ENCODE measurements around the gene TPPP2. TPM values are rescaled to one million over a fixed set of nuclear protein-coding genes. Genes with fewer than 3 reads are reported as not detected.

TPPP2 gene
- total and polyA plus RNA-seq, 12 donors = 0.22 to 1.1 (median 0.62) TPM; not detected in 6

GRCh38 chr14:21078726-21079125, 48.7 kb downstream of the TPPP2 start:
- intact Hi-C loops (cut with DNase I) = no loop called here
- H3K9me3 ChIP-seq (replicated peaks in 1 of 3) = no peaks in the 10 kb centered on the region
- 41 to 63% (median 50%) methylated on average over 9 to 10 of the region's 10 CpGs for WGBS, 4 donors
- H3K36me3 ChIP-seq (replicated peaks in 1 of 2) = peaks cover 0 to 97% of the 10 kb centered on the region in 2 donors
- H3K4me3 ChIP-seq = no peak overlapping the region
- TF ChIP-seq CTCF (IDR thresholded peaks at IDR 0.05) (no peak), POLR2A (IDR thresholded peaks at IDR 0.05) (no peak)
- H3K27ac ChIP-seq = peak overlapping the region in 2 of 5 donors; percentile 21 to 50
- no peaks in the 10 kb centered on the region for H3K27me3 ChIP-seq
- peaks cover 0 to 9% of the 10 kb centered on the region in 2 donors for H3K4me1 ChIP-seq (replicated peaks in 1 of 2)
- DNase-seq = peak in 2 of 7 donors; percentile 46 to 49

GRCh38 chr14:21081521-21082142, 51.6 kb downstream of the TPPP2 start:
- H3K27me3 ChIP-seq = no peaks in the 10 kb centered on the region
- peak overlapping the region in 3 of 5 donors; percentile 20 to 52 (median 31) for H3K27ac ChIP-seq
- no peak overlapping the region for H3K4me3 ChIP-seq
- H3K36me3 ChIP-seq (replicated peaks in 1 of 2) = peaks cover 0 to 95% of the 10 kb centered on the region in 2 donors
- no peaks in the 10 kb centered on the region for H3K9me3 ChIP-seq (replicated peaks in 1 of 3)
- intact Hi-C loops (cut with DNase I) = no loop called here
- DNase-seq = no peak
- WGBS, 4 donors = 85 to 95% (median 88%) methylated on average over 8 to 30 of the region's 30 CpGs
- TF ChIP-seq POLR2A (IDR thresholded peaks at IDR 0.05) = no peak
- TF ChIP-seq CTCF (IDR thresholded peaks at IDR 0.05) = no peak
- peaks cover 0 to 12% of the 10 kb centered on the region in 2 donors for H3K4me1 ChIP-seq (replicated peaks in 1 of 2)

Small RNAs within 50 kb of the gene (microRNA-seq; reads per million reads assigned to microRNA genes)
- gene MIR6717 = 0 to 0.57 (median 0.38) reads per million in 3 donors

Other genes starting within 250 kb of the TPPP2 start
- gene RNASE6, start 248.9 kb upstream of the TPPP2 start, total RNA-seq = 10 to 100 TPM in 8 of 9 donors, 1 to 10 TPM in 1; 4.5 to 61.0 (median 22.3) TPM
- gene RNASE6, start 248.9 kb upstream of the TPPP2 start, polyA plus RNA-seq = 10 to 100 TPM in 1 of 3 donors, 1 to 10 TPM in 2; 5.9 to 17.9 (median 7.2) TPM
- gene RNASE1, start 227.4 kb upstream of the TPPP2 start, total RNA-seq = 1,000 to 10,000 TPM in 2 of 9 donors, 100 to 1,000 TPM in 7; 103 to 2,068 (median 604) TPM
- gene RNASE1, start 227.4 kb upstream of the TPPP2 start, polyA plus RNA-seq = 100 to 1,000 TPM; 170 to 424 (median 388) TPM
- under 1 TPM in 2 of 9 donors, not detected in 7; 0.54 to 0.81 TPM for gene RNASE3, start 138.8 kb upstream of the TPPP2 start, total RNA-seq
- 1 to 10 TPM in 1 of 3 donors, under 1 TPM in 2; 0.31 to 1.2 (median 0.64) TPM for gene RNASE3, start 138.8 kb upstream of the TPPP2 start, polyA plus RNA-seq
- 10 to 100 TPM in 3 of 9 donors, 1 to 10 TPM in 4, under 1 TPM in 1, not detected in 1; 0.33 to 16.8 (median 5.5) TPM for gene RNASE2, start 74.7 kb upstream of the TPPP2 start, total RNA-seq
- gene RNASE2, start 74.7 kb upstream of the TPPP2 start, polyA plus RNA-seq = 10 to 100 TPM in 2 of 3 donors, 1 to 10 TPM in 1; 4.0 to 16.4 (median 12.9) TPM
- gene METTL17, start 40.2 kb upstream of the TPPP2 start, total RNA-seq = 100 to 1,000 TPM in 4 of 9 donors, 10 to 100 TPM in 5; 66.2 to 231 (median 93.6) TPM
- gene METTL17, start 40.2 kb upstream of the TPPP2 start, polyA plus RNA-seq = 100 to 1,000 TPM in 2 of 3 donors, 10 to 100 TPM in 1; 86.9 to 202 (median 176) TPM
- under 1 TPM in 1 of 9 donors, not detected in 8; 0.29 TPM for gene SLC39A2, start 30.9 kb upstream of the TPPP2 start, total RNA-seq
- gene SLC39A2, start 30.9 kb upstream of the TPPP2 start, polyA plus RNA-seq = under 1 TPM in 1 of 3 donors, not detected in 2; 0.24 TPM
- 1,000 to 10,000 TPM in 1 of 9 donors, 100 to 1,000 TPM in 8; 116 to 1,323 (median 677) TPM for gene NDRG2, start 5.2 kb upstream of the TPPP2 start, total RNA-seq
- gene NDRG2, start 5.2 kb upstream of the TPPP2 start, polyA plus RNA-seq = 100 to 1,000 TPM; 399 to 639 (median 619) TPM
- gene RNASE13, start 4.6 kb downstream of the TPPP2 start, total RNA-seq = under 1 TPM in 1 of 9 donors, not detected in 8; 0.27 TPM
- gene RNASE13, start 4.6 kb downstream of the TPPP2 start, polyA plus RNA-seq = under 1 TPM in 1 of 3 donors, not detected in 2; 0.03 TPM
- under 1 TPM in 1 of 9 donors, not detected in 8; 0.34 TPM for gene RNASE7, start 12.1 kb downstream of the TPPP2 start, total RNA-seq
- under 1 TPM in 1 of 3 donors, not detected in 2; 0.20 TPM for gene RNASE7, start 12.1 kb downstream of the TPPP2 start, polyA plus RNA-seq
- not detected for gene RNASE8, start 27.6 kb downstream of the TPPP2 start, total RNA-seq
- gene RNASE8, start 27.6 kb downstream of the TPPP2 start, polyA plus RNA-seq = not detected
- 100 to 1,000 TPM in 8 of 9 donors, 10 to 100 TPM in 1; 48.7 to 258 (median 130) TPM for gene ARHGEF40, start 40.1 kb downstream of the TPPP2 start, total RNA-seq
- 100 to 1,000 TPM; 126 to 148 (median 137) TPM for gene ARHGEF40, start 40.1 kb downstream of the TPPP2 start, polyA plus RNA-seq
- gene ZNF219, start 68.4 kb downstream of the TPPP2 start, total RNA-seq = 100 to 1,000 TPM in 6 of 9 donors, 10 to 100 TPM in 3; 14.3 to 169 (median 112) TPM
- gene ZNF219, start 68.4 kb downstream of the TPPP2 start, polyA plus RNA-seq = 10 to 100 TPM; 14.8 to 97.2 (median 85.8) TPM
- 1 to 10 TPM in 6 of 9 donors, under 1 TPM in 2, not detected in 1; 0.55 to 3.9 (median 1.2) TPM for gene TMEM253, start 70.8 kb downstream of the TPPP2 start, total RNA-seq
- 1 to 10 TPM; 2.6 to 8.8 (median 8.0) TPM for gene TMEM253, start 70.8 kb downstream of the TPPP2 start, polyA plus RNA-seq
- gene OR5AU1, start 125.8 kb downstream of the TPPP2 start, total RNA-seq = not detected
- gene OR5AU1, start 125.8 kb downstream of the TPPP2 start, polyA plus RNA-seq = not detected
- 100 to 1,000 TPM; 399 to 616 (median 506) TPM for gene HNRNPC, start 239.2 kb downstream of the TPPP2 start, total RNA-seq
- 100 to 1,000 TPM; 832 to 905 (median 866) TPM for gene HNRNPC, start 239.2 kb downstream of the TPPP2 start, polyA plus RNA-seq
- gene RPGRIP1, start 249.9 kb downstream of the TPPP2 start, total RNA-seq = 1 to 10 TPM in 4 of 9 donors, under 1 TPM in 3, not detected in 2; 0.11 to 1.6 (median 1.1) TPM
- gene RPGRIP1, start 249.9 kb downstream of the TPPP2 start, polyA plus RNA-seq = under 1 TPM in 2 of 3 donors, not detected in 1; 0.10 to 0.24 TPM

All from adrenal gland (tissue), 12 donors.